ENCODE data around the gene ARMC3. TPM values are rescaled to one million over a fixed set of nuclear protein-coding genes. Genes with fewer than 3 reads are reported as not detected.

The ARMC3 gene
- polyA plus RNA-seq, 2 of the 4 experiments (the other 2 are of a cell fraction), result 0.09 to 0.59 TPM

- DNase-seq (ENCODE audit: low read depth in 1 of 2, low spot score in 1 of 2), result no peak
- TF ChIP-seq FOSL2 (IDR thresholded peaks at IDR 0.05), result no peak
- no peak for TF ChIP-seq FOSL2 (CRISPR knock-in tag; IDR thresholded peaks at IDR 0.05)
- no peak for TF ChIP-seq HDAC2 (IDR thresholded peaks at IDR 0.05)
- no peak for TF ChIP-seq ZFP36 (IDR thresholded peaks at IDR 0.05; ENCODE audit: borderline replicate concordance, partially characterized antibody)
- TF ChIP-seq HEYL (CRISPR knock-in tag; IDR thresholded peaks at IDR 0.05), result no peak
- no peak for TF ChIP-seq NPAS2 (CRISPR knock-in tag; IDR thresholded peaks at IDR 0.05; ENCODE audit: borderline replicate concordance)
- TF ChIP-seq EP300 (IDR thresholded peaks at IDR 0.05), result no peak
- TF ChIP-seq HMGXB4 (CRISPR knock-in tag; IDR thresholded peaks at IDR 0.05; ENCODE audit: borderline replicate concordance), result no peak
- TF ChIP-seq E2F6 (IDR thresholded peaks at IDR 0.05; ENCODE audit: borderline replicate concordance, low read depth), result no peak
- no peak for TF ChIP-seq HOXB5 (CRISPR knock-in tag; IDR thresholded peaks at IDR 0.05)
- TF ChIP-seq RNF2 (IDR thresholded peaks at IDR 0.05; ENCODE audit: borderline replicate concordance, low read depth), result no peak
- TF ChIP-seq ELK1 (IDR thresholded peaks at IDR 0.05; ENCODE audit: low read depth, low read length), result no peak
- no peak for TF ChIP-seq RCOR1 (IDR thresholded peaks at IDR 0.05; ENCODE audit: low read depth, low read length)
- Histone ChIP-seq H3K9me3 (no peaks in the 10 kb centered on the region), H3K27ac (no peak overlapping the region), H3K4me1 (no peaks in the 10 kb centered on the region; the same call in 2 of the 3 replicates), H3K4me2 (no peak overlapping the region), H3K4me3 (no peak overlapping the region)
- ATAC-seq, result no peak
- ChIA-PET POLR2A (no interaction called here), CTCF (no interaction called here)
- no peak for FAIRE-seq
- WGBS (ENCODE audit: missing lambda C conversion rate), result 55% methylated on average over 8 of the region's 8 CpGs
Observed at GRCh38 chr10:22992621-22993020, 64.8 kb downstream of the ARMC3 start.

GRCh38 chr10:22993314-22993713, 65.5 kb downstream of the ARMC3 start:
- Histone ChIP-seq H3K27ac (no peak overlapping the region), H3K4me3 (no peak overlapping the region), H3K9me3 (no peaks in the 10 kb centered on the region), H3K4me2 (no peak overlapping the region), H3K4me1 (no peaks in the 10 kb centered on the region; the same call in 2 of the 3 replicates)
- FAIRE-seq (no peak), ATAC-seq (no peak), DNase-seq (ENCODE audit: low read depth in 1 of 2, low spot score in 1 of 2) (no peak)
- no peak for TF ChIP-seq HOXB5 (CRISPR knock-in tag; IDR thresholded peaks at IDR 0.05)
- peak; percentile 72 for TF ChIP-seq MAFK (IDR thresholded peaks at IDR 0.05; ENCODE audit: partially characterized antibody)
- no peak for TF ChIP-seq GATA3 (IDR thresholded peaks at IDR 0.05; ENCODE audit: borderline replicate concordance)
- no peak for TF ChIP-seq ELK1 (IDR thresholded peaks at IDR 0.05; ENCODE audit: low read depth, low read length)
- no peak for TF ChIP-seq BHLHE40 (IDR thresholded peaks at IDR 0.05; ENCODE audit: low read depth, low read length)
- TF ChIP-seq EHMT2 (IDR thresholded peaks at IDR 0.05; ENCODE audit: low read depth), result no peak
- TF ChIP-seq MYC (IDR thresholded peaks at IDR 0.05; ENCODE audit: borderline replicate concordance, low read length), result no peak
- TF ChIP-seq HDAC2 (IDR thresholded peaks at IDR 0.05), result no peak
- POLR2A ChIA-PET, result no interaction called here
- 43% methylated on average over 5 of the region's 5 CpGs for WGBS (ENCODE audit: missing lambda C conversion rate)
- CTCF ChIA-PET, result interaction anchor here (1.2 kb wide), 1 partner anchor 982 kb away, joined by 4 read pairs; no protein-coding TSS in a partner anchor

- ATAC-seq (peak; percentile 46 to 61; a peak in 3 of 6 replicates), FAIRE-seq (no peak), DNase-seq (ENCODE audit: low read depth in 1 of 2, low spot score in 1 of 2) (peak in 1 of 2 experiments; percentile 38)
- Histone ChIP-seq H3K4me2 (no peak overlapping the region), H3K27ac (no peak overlapping the region), H3K4me3 (no peak overlapping the region), H3K4me1 (no peaks in the 10 kb centered on the region), H3K9me3 (no peaks in the 10 kb centered on the region)
- ChIA-PET POLR2A (no interaction called here), CTCF (interaction anchor here (2.8 kb wide), 1 partner anchor 8 kb away, joined by 12 read pairs; no protein-coding TSS in a partner anchor)
- TF ChIP-seq JUNB (IDR thresholded peaks at IDR 0.05) (no peak), ELK1 (IDR thresholded peaks at IDR 0.05; ENCODE audit: low read depth, low read length) (no peak), EHMT2 (IDR thresholded peaks at IDR 0.05; ENCODE audit: low read depth) (no peak), NPAS2 (CRISPR knock-in tag; IDR thresholded peaks at IDR 0.05; ENCODE audit: borderline replicate concordance) (no peak), ZFP36 (IDR thresholded peaks at IDR 0.05; ENCODE audit: borderline replicate concordance, partially characterized antibody) (no peak), MYC (IDR thresholded peaks at IDR 0.05; ENCODE audit: borderline replicate concordance, low read length) (no peak), RCOR1 (IDR thresholded peaks at IDR 0.05; ENCODE audit: low read depth, low read length) (no peak), E2F6 (IDR thresholded peaks at IDR 0.05; ENCODE audit: borderline replicate concordance, low read depth) (no peak), MAZ (IDR thresholded peaks at IDR 0.05; ENCODE audit: borderline replicate concordance, low read depth, low read length) (no peak), HOXB5 (CRISPR knock-in tag; IDR thresholded peaks at IDR 0.05) (no peak), FOSB (CRISPR knock-in tag; IDR thresholded peaks at IDR 0.05) (no peak), KDM5A (IDR thresholded peaks at IDR 0.05) (no peak), TFCP2L1 (CRISPR knock-in tag; IDR thresholded peaks at IDR 0.05) (no peak)
- 13% methylated on average over 2 of the region's 2 CpGs for WGBS (ENCODE audit: missing lambda C conversion rate)
Observed at GRCh38 chr10:22997096-22997495, 69.2 kb downstream of the ARMC3 start.
